ENCODE measurements around the gene CRX.
A peak's percentile ranks its signal among the peaks of the same experiment; 100 is the strongest.
"Not testable (repeated sequence)": the region's sequence is repeated elsewhere in the genome, so short reads cannot be mapped to it uniquely, and the experiment has no call there.

CRX gene

GRCh38 chr19:47861630-47862029, 39.9 kb downstream of the CRX start:
- no peak for DNase-seq

DNA sequence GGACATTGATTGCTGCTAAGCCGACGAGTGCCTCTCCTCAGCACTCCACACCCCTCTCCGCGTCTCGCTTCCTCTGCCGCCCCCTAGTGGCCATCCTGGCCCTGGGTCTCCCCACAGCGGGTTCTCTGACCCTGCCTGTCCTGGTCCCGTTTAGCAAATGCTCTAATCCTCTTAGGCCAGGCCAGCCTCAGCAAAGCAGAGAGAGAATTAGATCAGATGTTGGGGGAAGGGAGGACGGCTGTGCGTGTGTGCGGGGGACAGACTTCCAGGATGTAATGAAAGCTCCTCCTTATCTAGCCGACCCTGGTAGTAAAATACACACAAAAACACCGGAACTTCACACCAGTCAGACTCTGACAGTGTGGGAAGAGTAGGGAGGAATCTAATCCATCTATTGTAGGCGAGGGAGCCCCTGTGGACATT, 41.8 kb downstream of the CRX start:
- peak; percentile 78 for DNase-seq

DNA sequence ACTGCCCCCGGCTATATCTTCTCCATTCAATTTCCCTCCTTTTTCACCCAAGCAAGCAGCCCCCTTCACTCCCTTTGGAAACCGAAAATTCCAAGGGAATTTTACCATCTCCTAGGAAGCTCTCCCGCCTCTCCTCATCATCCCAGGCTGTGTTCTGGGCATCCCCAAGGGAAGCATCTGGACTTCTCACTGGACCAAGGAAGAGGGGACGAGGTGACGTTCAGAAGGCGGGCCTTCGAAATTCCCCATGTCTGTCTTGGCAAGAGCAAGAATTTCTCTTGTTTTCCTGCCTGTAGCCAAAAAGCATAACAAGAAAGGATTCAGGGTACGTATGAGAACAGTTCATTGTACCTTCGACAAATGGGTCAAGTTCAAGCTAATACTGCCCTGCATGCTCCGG, 43.4 kb downstream of the CRX start:
- DNase-seq, result no peak

DNA sequence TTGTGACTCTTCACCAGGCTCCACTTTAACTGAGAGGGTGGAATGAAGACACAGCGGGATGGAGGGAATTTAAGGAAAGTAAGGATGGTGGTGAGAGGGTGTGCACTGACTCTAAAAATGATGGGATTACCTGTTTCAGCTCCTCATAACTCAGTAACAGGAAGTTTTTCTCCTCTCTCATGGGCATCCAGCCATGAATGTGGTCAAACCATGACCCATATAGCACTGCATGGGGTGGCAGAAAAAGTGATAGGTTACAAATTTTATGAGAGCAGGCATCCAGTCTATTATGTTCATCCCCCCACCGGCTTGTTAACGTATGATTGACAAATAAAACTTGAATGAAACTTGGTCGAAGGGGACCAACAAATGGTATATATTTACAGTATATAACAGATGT, 57.2 kb downstream of the CRX start:
- no peak for DNase-seq

- not testable (repeated sequence) for DNase-seq
These were observed 57.6 kb downstream of the CRX start for GRCh38 chr19:47879385-47879784.

GRCh38 chr19:47881757-47882156, 60.0 kb downstream of the CRX start:
- DNase-seq, result no peak

DNA sequence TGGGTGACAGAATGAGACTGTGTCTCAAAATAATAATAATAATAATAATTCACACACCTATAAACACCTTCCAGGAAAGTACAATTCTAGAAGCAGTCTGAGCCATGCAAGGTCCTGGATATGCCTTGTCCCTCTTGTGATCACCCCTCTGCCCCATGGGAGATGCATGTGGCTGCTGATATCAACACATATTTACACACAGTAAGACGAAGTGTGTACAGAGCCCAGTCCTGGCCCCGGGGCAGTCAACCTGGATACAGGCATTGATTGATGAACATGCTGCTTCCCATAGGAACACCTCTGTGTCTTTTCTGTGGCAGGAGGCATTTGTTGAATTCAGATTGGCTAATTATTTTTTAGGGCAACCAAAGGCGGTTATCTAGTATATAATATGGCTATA, 61.2 kb downstream of the CRX start:
- no peak for DNase-seq

- DNase-seq, result peak; percentile 49
These were observed 63.3 kb downstream of the CRX start for GRCh38 chr19:47885067-47885463.

GRCh38 chr19:47886010-47886559, 64.3 kb downstream of the CRX start, which contains the start of gene SULT2A1:
Gene SULT2A1 (minus strand): TSS chr19:47886315. CDS start chr19:47886257, 58 bp downstream.
- no peak for DNase-seq

GRCh38 chr19:47890865-47891621, 69.3 kb downstream of the CRX start:
- DNase-seq, result no peak

DNA sequence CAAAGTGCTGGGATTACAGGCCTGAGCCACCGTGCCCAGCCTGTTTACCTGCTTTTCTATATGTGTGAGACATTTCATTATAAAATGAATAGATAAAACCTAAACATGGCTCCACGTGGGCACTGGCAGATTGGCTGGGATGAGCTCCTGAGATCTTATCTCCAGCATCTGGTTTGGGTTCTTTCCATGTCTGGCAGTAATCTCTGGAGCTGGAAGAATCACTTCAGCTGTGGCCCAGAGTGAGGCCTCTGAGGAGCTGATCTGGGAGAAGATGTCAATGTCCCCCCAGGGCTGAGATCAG, 69.8 kb downstream of the CRX start:
- no peak for DNase-seq

DNA sequence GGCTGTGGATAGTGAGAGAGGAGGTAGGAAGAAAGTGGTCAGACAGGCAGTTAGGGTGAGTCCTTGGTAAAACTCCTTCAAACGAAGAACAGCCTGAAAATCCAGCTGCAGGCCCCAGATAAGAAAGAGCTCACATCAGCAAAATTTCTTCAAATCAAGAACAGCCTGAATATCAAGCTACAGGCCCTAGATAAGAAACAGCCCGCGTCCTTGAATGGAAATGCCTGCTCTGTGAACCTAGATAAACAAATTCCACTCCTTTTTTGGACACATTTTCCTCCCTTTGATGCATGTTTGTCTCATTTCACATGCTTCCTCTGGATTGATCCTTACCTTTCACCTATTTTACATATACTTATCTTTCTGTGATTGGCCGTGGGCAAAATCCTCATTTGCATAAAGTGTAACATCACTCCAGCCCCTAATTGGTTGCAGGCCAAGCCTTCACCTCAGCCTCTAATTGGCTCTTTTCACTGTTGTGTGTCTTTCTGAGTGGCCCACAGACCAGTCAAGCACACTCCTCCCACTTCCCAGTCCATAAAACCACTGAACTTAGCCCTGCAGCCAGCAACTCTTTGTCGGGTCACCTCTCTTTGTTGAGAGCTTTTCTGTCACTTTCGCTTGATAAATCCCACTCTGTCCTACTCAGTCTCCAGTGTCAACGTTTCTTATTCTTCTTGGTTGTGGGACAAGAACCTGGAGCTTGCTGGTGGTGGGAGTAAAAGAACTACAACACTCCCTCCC, 70.4 kb downstream of the CRX start:
- no peak for DNase-seq

All from RPMI8226 (cell line).